Fibroblast of mammary gland (primary cell): Measurements from ENCODE around the gene SND1.

ENCODE experiments used
- DNase-seq: peaks from one replicate; pipeline ENCODE4 v3.0.0-alpha.2; 2010; ENCODE audit warnings: low read depth
- H3K4me3 ChIP-seq: 2 replicates; pipeline ENCODE4 v1.5.1; 2011; ENCODE audit warnings: low read depth, mild to moderate bottlenecking, low read length, moderate library complexity; ENCODE audit not compliant: control insufficient read depth
- TF ChIP-seq, protein P1 (sequence below): conservative IDR thresholded peaks from 2 replicates; pipeline ENCODE4 v1.5.1; 2011; ENCODE audit warnings: low read depth, low read length, inconsistent platforms; ENCODE audit not compliant: control insufficient read depth, insufficient read depth

The SND1 gene

DNA sequence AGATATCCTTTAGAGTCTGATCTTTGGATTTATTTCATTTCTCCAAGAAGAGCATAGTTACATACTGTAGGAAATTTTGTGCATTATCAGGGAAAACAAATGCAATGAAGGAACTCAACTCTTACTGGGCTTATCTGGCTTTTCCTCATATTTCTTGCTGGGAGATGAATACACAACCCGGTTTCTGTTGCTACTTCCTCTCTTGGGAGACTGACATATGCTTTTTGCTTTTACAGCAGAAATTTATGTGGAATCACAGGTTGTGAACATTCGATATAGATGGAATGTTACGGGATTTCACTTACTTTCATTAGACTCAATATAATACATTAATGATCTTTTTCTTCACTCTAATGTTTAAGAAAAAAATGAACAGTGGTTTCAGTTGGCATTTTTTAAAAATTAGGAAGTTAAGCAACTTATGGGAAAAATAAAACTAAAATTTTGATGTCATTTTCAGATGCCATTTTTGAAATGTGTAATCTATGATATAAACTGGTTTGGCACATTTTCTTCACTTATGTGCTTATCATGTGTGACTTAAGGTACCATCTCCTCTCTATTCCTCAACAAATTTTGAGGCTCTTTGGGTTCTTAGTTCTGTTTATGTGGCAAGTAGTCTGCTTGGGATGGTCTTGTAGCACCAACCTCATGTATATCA, 7.1 kb downstream of the SND1 start:
- no peak overlapping the region for H3K4me3 ChIP-seq
- TF ChIP-seq, protein P1, sequence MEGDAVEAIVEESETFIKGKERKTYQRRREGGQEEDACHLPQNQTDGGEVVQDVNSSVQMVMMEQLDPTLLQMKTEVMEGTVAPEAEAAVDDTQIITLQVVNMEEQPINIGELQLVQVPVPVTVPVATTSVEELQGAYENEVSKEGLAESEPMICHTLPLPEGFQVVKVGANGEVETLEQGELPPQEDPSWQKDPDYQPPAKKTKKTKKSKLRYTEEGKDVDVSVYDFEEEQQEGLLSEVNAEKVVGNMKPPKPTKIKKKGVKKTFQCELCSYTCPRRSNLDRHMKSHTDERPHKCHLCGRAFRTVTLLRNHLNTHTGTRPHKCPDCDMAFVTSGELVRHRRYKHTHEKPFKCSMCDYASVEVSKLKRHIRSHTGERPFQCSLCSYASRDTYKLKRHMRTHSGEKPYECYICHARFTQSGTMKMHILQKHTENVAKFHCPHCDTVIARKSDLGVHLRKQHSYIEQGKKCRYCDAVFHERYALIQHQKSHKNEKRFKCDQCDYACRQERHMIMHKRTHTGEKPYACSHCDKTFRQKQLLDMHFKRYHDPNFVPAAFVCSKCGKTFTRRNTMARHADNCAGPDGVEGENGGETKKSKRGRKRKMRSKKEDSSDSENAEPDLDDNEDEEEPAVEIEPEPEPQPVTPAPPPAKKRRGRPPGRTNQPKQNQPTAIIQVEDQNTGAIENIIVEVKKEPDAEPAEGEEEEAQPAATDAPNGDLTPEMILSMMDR: no peak
- no peak for DNase-seq

DNA sequence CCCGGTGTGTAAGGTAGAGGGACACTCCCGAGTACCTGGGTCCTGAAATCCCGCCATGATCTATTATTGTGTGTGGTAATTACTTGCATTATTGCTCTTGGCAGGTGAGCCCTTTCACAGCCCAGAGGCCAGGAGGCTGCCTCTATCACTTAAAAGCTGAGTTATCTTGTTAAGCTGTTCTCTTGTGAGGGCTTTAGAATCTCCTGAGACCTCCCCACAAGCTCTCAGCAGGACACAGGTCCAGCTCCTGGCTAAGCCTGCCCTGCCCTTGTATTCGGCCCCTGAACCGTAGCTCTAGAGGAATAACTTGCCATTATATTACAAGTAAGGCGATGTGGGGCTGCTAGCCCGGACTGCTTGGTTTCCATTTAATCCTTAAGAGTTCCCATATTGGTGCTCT, 13.9 kb downstream of the SND1 start:
- no peak for DNase-seq
- no peak overlapping the region for H3K4me3 ChIP-seq
- TF ChIP-seq, protein P1: no peak

DNA sequence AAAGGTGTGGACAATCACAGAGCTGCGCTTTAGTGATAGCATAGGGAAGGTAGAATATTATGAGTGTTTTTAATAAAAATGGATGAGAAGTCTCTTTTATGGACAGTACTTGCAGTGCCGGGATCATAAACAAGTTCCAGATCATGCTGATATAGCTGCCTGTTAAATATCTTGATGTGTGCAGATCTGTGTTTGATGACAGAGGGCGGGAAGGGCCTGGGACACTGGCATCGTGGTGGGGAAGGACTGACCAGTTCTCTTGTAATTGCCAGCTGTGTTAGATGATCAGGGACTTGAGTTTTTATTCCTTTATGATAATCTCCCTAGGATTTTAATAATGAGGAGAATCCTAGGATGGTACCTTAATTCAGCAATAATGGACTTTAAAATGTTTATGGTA, 14.6 kb downstream of the SND1 start:
- no peak overlapping the region for H3K4me3 ChIP-seq
- TF ChIP-seq, protein P1: no peak
- no peak for DNase-seq

DNA sequence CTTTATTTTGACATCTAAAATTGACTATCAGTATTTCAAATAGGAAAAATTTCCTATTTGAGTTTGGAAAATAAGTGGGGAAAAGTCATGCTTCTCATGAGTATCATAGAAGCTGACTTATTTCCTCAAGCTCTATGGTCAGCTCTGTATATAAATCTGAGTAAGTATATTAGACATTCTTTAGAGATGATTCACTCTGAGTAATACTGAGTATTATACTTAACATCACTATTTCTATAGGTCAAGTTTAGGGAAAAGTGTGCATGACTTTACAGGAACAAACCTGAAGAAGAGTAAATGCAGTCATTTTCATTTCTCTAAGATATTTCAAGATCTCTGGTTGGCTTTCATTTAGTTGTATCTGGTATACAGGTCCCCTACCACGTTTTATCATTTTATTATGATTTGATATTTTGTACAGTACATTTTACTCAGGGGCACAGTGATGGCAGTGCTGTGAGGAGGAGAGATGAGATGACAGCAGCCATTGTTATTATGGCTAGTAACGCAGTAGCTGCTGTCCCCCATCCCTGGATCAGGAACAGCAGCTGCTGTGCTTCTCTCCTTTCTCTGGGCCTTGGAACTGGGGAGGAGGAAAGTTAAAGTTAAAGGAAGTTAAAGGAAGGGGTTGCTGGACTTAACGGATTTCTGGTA, 15.2 kb downstream of the SND1 start:
- TF ChIP-seq, protein P1: no peak
- H3K4me3 ChIP-seq: no peak overlapping the region
- peak; percentile 76 for DNase-seq

DNA sequence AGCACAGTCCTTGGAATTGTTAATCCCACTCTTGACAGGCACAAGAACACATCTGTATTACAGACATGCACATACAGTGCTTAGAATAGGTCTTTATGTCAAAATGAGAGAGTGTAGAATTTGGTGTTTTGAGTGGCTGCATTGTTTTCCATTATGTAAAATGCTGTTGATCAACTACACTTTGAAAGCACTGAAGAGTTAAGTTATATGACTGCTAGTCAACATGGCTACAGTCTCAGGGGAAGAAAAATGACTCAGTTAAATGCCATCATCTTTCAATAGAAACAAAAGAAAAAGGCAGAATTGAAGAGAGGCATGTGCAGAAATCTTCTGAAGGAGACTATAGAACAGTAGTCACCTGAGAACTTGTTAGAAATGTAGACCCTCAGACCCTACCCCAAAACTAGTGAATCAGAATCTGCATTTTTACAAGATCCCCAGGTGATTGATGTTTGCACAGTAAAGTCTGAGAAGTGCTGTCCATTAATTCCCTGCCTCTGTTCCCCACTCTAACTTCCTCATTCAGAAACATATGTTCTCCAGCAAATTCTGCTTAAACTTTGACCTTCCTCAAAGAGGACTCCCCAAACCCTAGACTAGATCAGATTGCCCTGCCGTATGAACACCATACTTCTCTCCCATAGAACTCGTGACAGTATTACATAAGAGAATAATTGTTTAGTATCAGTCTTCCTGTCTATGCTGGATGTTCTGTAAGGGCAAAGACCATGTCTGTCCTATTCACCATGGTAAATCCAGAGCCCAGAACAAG, 16.0 kb downstream of the SND1 start:
- TF ChIP-seq, protein P1: no peak
- DNase-seq: peak; percentile 61
- no peak overlapping the region for H3K4me3 ChIP-seq

DNA sequence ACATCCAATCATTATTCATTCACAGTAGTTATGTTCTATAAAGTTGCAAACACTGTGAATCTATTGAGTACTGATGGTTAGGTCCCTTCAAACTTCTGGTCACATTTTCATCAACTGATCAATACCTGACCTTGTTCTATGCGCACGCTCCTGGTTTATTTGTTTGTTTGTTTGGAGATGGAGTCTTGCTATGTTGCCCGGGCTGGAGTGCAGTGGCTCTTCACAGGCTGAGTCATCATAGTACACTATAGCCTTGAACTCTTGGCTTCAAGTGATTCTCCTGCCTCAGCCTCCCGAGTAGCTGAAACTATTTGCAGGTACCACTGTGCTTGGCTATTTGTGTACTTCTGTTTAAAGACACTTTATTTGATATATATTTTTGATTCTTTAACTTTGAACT, 19.3 kb downstream of the SND1 start:
- no peak for DNase-seq
- TF ChIP-seq, protein P1: no peak
- H3K4me3 ChIP-seq: no peak overlapping the region
